OCI-LY1 (cell line): ENCODE data around the gene APBB3.

Source experiments
- EZH2 ChIP-seq: fragments of 200-600 bp; sonication (generic), shearing (Covaris generic); IDR thresholded peaks from 2 replicates; pipeline ENCODE4 v1.8.0; 2017; ENCODE audit warnings: borderline replicate concordance, mixed run types, mild to moderate bottlenecking, antibody characterized with exemption, low read length, moderate library complexity, mixed read lengths
- TF ChIP-seq, protein P1 (sequence below): fragments of 200-600 bp; sonication (generic), shearing (Covaris generic); IDR thresholded peaks from 2 replicates; pipeline ENCODE4 v1.5.1; 2017; ENCODE audit warnings: mild to moderate bottlenecking, antibody characterized with exemption, low read length, moderate library complexity, mixed read lengths

DNA sequence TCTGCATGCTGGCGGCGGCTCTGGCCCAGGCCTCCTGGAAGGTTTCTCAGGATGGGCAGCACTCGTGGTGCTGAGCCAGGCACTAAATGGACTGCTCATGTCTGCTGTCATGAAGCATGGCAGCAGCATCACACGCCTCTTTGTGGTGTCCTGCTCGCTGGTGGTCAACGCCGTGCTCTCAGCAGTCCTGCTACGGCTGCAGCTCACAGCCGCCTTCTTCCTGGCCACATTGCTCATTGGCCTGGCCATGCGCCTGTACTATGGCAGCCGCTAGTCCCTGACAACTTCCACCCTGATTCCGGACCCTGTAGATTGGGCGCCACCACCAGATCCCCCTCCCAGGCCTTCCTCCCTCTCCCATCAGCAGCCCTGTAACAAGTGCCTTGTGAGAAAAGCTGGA, 3.5 kb upstream of the APBB3 start:
- TF ChIP-seq, protein P1, sequence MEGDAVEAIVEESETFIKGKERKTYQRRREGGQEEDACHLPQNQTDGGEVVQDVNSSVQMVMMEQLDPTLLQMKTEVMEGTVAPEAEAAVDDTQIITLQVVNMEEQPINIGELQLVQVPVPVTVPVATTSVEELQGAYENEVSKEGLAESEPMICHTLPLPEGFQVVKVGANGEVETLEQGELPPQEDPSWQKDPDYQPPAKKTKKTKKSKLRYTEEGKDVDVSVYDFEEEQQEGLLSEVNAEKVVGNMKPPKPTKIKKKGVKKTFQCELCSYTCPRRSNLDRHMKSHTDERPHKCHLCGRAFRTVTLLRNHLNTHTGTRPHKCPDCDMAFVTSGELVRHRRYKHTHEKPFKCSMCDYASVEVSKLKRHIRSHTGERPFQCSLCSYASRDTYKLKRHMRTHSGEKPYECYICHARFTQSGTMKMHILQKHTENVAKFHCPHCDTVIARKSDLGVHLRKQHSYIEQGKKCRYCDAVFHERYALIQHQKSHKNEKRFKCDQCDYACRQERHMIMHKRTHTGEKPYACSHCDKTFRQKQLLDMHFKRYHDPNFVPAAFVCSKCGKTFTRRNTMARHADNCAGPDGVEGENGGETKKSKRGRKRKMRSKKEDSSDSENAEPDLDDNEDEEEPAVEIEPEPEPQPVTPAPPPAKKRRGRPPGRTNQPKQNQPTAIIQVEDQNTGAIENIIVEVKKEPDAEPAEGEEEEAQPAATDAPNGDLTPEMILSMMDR, result no peak
- no peak for TF ChIP-seq EZH2
